ENCODE data around the gene CLSTN3. TPM values are rescaled to one million over a fixed set of nuclear protein-coding genes. Genes with fewer than 3 reads are reported as not detected.

Gene CLSTN3
- total and polyA plus RNA-seq, 2 of the 13 experiments (the other 11 are each of a cell fraction or from before 2014, with no cell fraction given): 26.2 to 94.1 TPM

DNA sequence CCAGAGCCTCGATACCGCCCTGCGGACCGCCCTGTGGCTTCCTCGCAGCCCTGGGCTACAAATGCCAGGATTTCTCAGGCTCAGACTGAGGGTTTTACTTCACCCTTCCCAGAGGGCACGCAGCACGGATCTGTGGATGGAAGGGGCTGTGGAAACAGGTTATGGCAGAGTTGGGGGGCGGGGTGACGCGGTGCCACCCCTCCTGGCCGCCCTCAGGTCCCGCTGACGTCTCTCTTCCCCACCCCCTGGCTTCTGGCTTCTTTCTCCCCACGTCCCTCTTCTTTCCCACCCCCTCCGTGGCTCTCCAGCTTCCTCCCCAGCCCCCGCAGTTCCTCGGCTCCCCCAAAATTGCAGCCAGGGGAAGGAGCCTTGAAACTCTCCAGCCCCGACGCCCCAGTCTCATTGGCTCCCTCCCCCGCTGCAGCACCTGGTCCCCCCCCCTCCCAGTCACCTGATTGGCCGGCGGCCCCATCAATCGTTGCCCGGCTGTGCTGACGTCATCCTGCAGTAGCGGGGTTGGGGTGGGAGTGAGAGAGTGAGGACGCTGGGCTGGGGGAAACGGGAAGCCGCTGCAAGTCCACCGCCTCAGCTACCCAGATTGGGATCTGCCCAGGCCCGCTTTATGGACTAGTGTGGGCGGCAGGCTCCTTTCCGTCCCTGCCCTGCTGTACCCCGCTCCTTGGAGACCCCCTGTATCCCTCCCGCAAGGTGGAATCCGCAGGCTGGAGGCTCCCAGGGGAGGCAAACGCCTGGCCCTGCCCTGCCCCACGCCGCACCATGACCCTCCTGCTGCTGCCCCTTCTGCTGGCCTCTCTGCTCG lies at the start of gene CLSTN3 (continued):
- TF ChIP-seq MXD3 (CRISPR knock-in tag; IDR thresholded peaks at IDR 0.05) (no peak), SRSF1 (optimal IDR thresholded peaks at IDR 0.05; ENCODE audit: low read depth, low read length) (no peak), THAP7 (CRISPR knock-in tag; IDR thresholded peaks at IDR 0.05) (no peak), POGZ (CRISPR knock-in tag; IDR thresholded peaks at IDR 0.05) (no peak), ZNF564 (CRISPR knock-in tag; IDR thresholded peaks at IDR 0.05) (0 out of 2 replicates have a peak, but pooled peaks have one; percentile 1), FOXA3 (CRISPR knock-in tag; IDR thresholded peaks at IDR 0.05) (no peak), JDP2 (CRISPR knock-in tag; IDR thresholded peaks at IDR 0.05; ENCODE audit: borderline replicate concordance) (no peak), ZNF616 (CRISPR knock-in tag; IDR thresholded peaks at IDR 0.05; ENCODE audit: low read depth) (no peak), ZNF788 (CRISPR knock-in tag; IDR thresholded peaks at IDR 0.05; ENCODE audit: borderline replicate concordance) (peak; percentile 65; the same call in 1 of the 2 replicates), ZEB1 (IDR thresholded peaks at IDR 0.05; ENCODE audit: insufficient replicate concordance, low read depth) (peak; percentile 71), CHD4 (IDR thresholded peaks at IDR 0.05; ENCODE audit: borderline replicate concordance, low read length) (no peak), CENPT (CRISPR knock-in tag; IDR thresholded peaks at IDR 0.05; ENCODE audit: low read depth) (no peak), ZFP90 (CRISPR knock-in tag; IDR thresholded peaks at IDR 0.05; ENCODE audit: borderline replicate concordance) (0 out of 2 replicates have a peak, but pooled peaks have one; percentile 6), ZBTB44 (CRISPR knock-in tag; IDR thresholded peaks at IDR 0.05) (no peak), ATM (IDR thresholded peaks at IDR 0.05; ENCODE audit: borderline replicate concordance) (no peak), ZNF713 (CRISPR knock-in tag; IDR thresholded peaks at IDR 0.05) (no peak)
- TF ChIP-seq, protein P1, sequence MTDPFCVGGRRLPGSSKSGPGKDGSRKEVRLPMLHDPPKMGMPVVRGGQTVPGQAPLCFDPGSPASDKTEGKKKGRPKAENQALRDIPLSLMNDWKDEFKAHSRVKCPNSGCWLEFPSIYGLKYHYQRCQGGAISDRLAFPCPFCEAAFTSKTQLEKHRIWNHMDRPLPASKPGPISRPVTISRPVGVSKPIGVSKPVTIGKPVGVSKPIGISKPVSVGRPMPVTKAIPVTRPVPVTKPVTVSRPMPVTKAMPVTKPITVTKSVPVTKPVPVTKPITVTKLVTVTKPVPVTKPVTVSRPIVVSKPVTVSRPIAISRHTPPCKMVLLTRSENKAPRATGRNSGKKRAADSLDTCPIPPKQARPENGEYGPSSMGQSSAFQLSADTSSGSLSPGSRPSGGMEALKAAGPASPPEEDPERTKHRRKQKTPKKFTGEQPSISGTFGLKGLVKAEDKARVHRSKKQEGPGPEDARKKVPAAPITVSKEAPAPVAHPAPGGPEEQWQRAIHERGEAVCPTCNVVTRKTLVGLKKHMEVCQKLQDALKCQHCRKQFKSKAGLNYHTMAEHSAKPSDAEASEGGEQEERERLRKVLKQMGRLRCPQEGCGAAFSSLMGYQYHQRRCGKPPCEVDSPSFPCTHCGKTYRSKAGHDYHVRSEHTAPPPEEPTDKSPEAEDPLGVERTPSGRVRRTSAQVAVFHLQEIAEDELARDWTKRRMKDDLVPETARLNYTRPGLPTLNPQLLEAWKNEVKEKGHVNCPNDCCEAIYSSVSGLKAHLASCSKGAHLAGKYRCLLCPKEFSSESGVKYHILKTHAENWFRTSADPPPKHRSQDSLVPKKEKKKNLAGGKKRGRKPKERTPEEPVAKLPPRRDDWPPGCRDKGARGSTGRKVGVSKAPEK (CRISPR knock-in tag; IDR thresholded peaks at IDR 0.05; ENCODE audit: borderline replicate concordance): no peak
- TF ChIP-seq, protein P2, sequence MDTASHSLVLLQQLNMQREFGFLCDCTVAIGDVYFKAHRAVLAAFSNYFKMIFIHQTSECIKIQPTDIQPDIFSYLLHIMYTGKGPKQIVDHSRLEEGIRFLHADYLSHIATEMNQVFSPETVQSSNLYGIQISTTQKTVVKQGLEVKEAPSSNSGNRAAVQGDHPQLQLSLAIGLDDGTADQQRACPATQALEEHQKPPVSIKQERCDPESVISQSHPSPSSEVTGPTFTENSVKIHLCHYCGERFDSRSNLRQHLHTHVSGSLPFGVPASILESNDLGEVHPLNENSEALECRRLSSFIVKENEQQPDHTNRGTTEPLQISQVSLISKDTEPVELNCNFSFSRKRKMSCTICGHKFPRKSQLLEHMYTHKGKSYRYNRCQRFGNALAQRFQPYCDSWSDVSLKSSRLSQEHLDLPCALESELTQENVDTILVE (CRISPR knock-in tag; IDR thresholded peaks at IDR 0.05): no peak
- TF ChIP-seq, protein P3, sequence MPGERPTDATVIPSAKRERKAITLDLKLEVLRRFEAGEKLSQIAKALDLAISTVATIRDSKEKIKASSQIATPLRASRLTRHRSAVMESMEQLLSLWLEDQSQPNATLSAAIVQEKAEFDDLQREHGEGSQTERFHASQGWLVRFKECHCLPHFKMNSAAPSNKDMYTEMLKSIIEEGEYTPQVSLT (CRISPR knock-in tag; IDR thresholded peaks at IDR 0.05; ENCODE audit: borderline replicate concordance, low read depth): no peak
- TF ChIP-seq, protein P4, sequence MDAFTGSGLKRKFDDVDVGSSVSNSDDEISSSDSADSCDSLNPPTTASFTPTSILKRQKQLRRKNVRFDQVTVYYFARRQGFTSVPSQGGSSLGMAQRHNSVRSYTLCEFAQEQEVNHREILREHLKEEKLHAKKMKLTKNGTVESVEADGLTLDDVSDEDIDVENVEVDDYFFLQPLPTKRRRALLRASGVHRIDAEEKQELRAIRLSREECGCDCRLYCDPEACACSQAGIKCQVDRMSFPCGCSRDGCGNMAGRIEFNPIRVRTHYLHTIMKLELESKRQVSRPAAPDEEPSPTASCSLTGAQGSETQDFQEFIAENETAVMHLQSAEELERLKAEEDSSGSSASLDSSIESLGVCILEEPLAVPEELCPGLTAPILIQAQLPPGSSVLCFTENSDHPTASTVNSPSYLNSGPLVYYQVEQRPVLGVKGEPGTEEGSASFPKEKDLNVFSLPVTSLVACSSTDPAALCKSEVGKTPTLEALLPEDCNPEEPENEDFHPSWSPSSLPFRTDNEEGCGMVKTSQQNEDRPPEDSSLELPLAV (CRISPR knock-in tag; conservative IDR thresholded peaks at IDR 0.05; ENCODE audit: low read depth): no peak

Data from HepG2 (cell line).